Measurements from ENCODE around the gene ZNF598. TPM values are rescaled to one million over a fixed set of nuclear protein-coding genes. Genes with fewer than 3 reads are reported as not detected.
A peak's percentile ranks its signal among the peaks of the same experiment; 100 is the strongest.

ZNF598 gene
- total and polyA plus RNA-seq, 2 of the 13 experiments (the other 11 are each of a cell fraction or from before 2014, with no cell fraction given), result 13.5 to 14.2 TPM

GRCh38 chr16:2035431-2036199 is 26.0 kb upstream of the ZNF598 start (continued):
- TF ChIP-seq PBX2 (CRISPR knock-in tag; IDR thresholded peaks at IDR 0.05), result no peak
- peak; percentile 81; the same call in 1 of the 2 replicates for TF ChIP-seq ZSCAN31 (CRISPR knock-in tag; IDR thresholded peaks at IDR 0.05; ENCODE audit: low read depth)
- TF ChIP-seq PPARG (CRISPR knock-in tag; conservative IDR thresholded peaks at IDR 0.05), result peak; percentile 76
- TF ChIP-seq ZNF737 (CRISPR knock-in tag; IDR thresholded peaks at IDR 0.05; ENCODE audit: borderline replicate concordance), result 0 out of 2 replicates have a peak, but pooled peaks have one; percentile 12
- peak; percentile 58; the same call in 1 of the 2 replicates for TF ChIP-seq MXD1 (CRISPR knock-in tag; IDR thresholded peaks at IDR 0.05)
- TF ChIP-seq ZGPAT (CRISPR knock-in tag; IDR thresholded peaks at IDR 0.05), result peak; percentile 89
- TF ChIP-seq MED1 (CRISPR knock-in tag; IDR thresholded peaks at IDR 0.05), result peak; percentile 85
- TF ChIP-seq ZNF710 (CRISPR knock-in tag; IDR thresholded peaks at IDR 0.05; ENCODE audit: borderline replicate concordance), result no peak
- TF ChIP-seq CSRNP1 (CRISPR knock-in tag; IDR thresholded peaks at IDR 0.05), result peak; percentile 47; the same call in 1 of the 2 replicates
- peak; percentile 58; the same call in 1 of the 2 replicates for TF ChIP-seq ZNF350 (CRISPR knock-in tag; IDR thresholded peaks at IDR 0.05; ENCODE audit: borderline replicate concordance, low read depth)
- TF ChIP-seq TGIF2 (CRISPR knock-in tag; IDR thresholded peaks at IDR 0.05), result no peak
- no peak for TF ChIP-seq KIAA2018 (CRISPR knock-in tag; IDR thresholded peaks at IDR 0.05; ENCODE audit: borderline replicate concordance)
- TF ChIP-seq NFRKB (IDR thresholded peaks at IDR 0.05), result no peak

All from HepG2 (cell line).